Posterior cingulate gyrus (tissue), 11 donors: ENCODE results near the gene RDH13.
"Not testable (repeated sequence)": the region's sequence is repeated elsewhere in the genome, so short reads cannot be mapped to it uniquely, and the experiment has no call there.

Experiments
- DNase-seq, 10 donors: peaks; one replicate each; pipeline versions ENCODE4 v3.0.0 to v3.0.0-alpha.2; 2020 to 2021; ENCODE audit warnings: mixed read lengths in 3 of 10
- intact Hi-C: fragments of 100-400 bp; cut with DNase I; formaldehyde crosslinking; loops from one replicate; pipeline ENCODE4 v1.15.1; 2023

Gene RDH13

GRCh38 chr19:55027472-55028337 lies 35.2 kb downstream of the RDH13 start:
- intact Hi-C loops = no loop called here
- DNase-seq = peak in 2 of 10 donors; percentile 56 to 73

- intact Hi-C loops, DNase-seq: not testable (repeated sequence)
These were observed 35.8 kb downstream of the RDH13 start for GRCh38 chr19:55027140-55027471.

GRCh38 chr19:55024111-55024510 lies 38.8 kb downstream of the RDH13 start:
- intact Hi-C loops = no loop called here
- no peak for DNase-seq

- intact Hi-C loops, DNase-seq: not testable (repeated sequence)
These were observed 42.6 kb downstream of the RDH13 start for GRCh38 chr19:55020351-55020750.

GRCh38 chr19:55018633-55019032 lies 44.3 kb downstream of the RDH13 start:
- intact Hi-C loops = no loop called here
- DNase-seq = no peak

- no peak for DNase-seq
- intact Hi-C loops = no loop called here
These were observed 44.7 kb downstream of the RDH13 start for GRCh38 chr19:55018216-55018615.

- DNase-seq = no peak
- intact Hi-C loops = no loop called here
These were observed 46.9 kb downstream of the RDH13 start for GRCh38 chr19:55016017-55016416.

- intact Hi-C loops = no loop called here
- no peak for DNase-seq
These were observed 47.8 kb downstream of the RDH13 start for GRCh38 chr19:55015126-55015525.

- no peak for DNase-seq
- intact Hi-C loops = no loop called here
These were observed 48.2 kb downstream of the RDH13 start for GRCh38 chr19:55014714-55015113.

GRCh38 chr19:55013596-55013995 lies 49.4 kb downstream of the RDH13 start:
- intact Hi-C loops = no loop called here

GRCh38 chr19:55012306-55012705 lies 50.6 kb downstream of the RDH13 start:
- intact Hi-C loops = no loop called here

More at GRCh38 chr19:55013596-55013995, 49.4 kb downstream of the RDH13 start:
- no peak for DNase-seq

GRCh38 chr19:55010561-55010960 lies 52.4 kb downstream of the RDH13 start:
- intact Hi-C loops, DNase-seq: not testable (repeated sequence)

More at GRCh38 chr19:55012306-55012705, 50.6 kb downstream of the RDH13 start:
- no peak for DNase-seq

- intact Hi-C loops, DNase-seq: not testable (repeated sequence)
These were observed 54.2 kb downstream of the RDH13 start for GRCh38 chr19:55008781-55009180.

- intact Hi-C loops, DNase-seq: not testable (repeated sequence)
These were observed 54.8 kb downstream of the RDH13 start for GRCh38 chr19:55008189-55008588.

GRCh38 chr19:55007537-55007936 lies 55.4 kb downstream of the RDH13 start:
- intact Hi-C loops, DNase-seq: not testable (repeated sequence)

- intact Hi-C loops, DNase-seq: not testable (repeated sequence)
These were observed 56.2 kb downstream of the RDH13 start for GRCh38 chr19:55006795-55007194.

- no peak for DNase-seq
- intact Hi-C loops = no loop called here
These were observed 57.1 kb downstream of the RDH13 start for GRCh38 chr19:55005684-55006488.

- intact Hi-C loops = no loop called here
- DNase-seq = no peak
These were observed 62.2 kb downstream of the RDH13 start for GRCh38 chr19:55000761-55001160.

GRCh38 chr19:54998751-54999239 lies 64.2 kb downstream of the RDH13 start:
- DNase-seq, intact Hi-C loops: not testable (repeated sequence)

GRCh38 chr19:54995561-54995960 lies 67.4 kb downstream of the RDH13 start:
- intact Hi-C loops = no loop called here
- DNase-seq = no peak
